NCI-H524 treated with DMSO at 0.1 percent for 48 hours (cell line): Measurements from ENCODE around the gene FES.
"Not testable (repeated sequence)": the region's sequence is repeated elsewhere in the genome, so short reads cannot be mapped to it uniquely, and the experiment has no call there.

Experiments
- DNase-seq: peaks from one replicate; lab custom pipeline; 2025; lab: John Stamatoyannopoulos, UW

Gene FES

GRCh38 chr15:90891346-90891949 lies 7.1 kb downstream of the FES start:
- no peak for DNase-seq

GRCh38 chr15:90892023-90892422 lies 7.7 kb downstream of the FES start:
- no peak for DNase-seq

- no peak for DNase-seq
These were observed 8.3 kb downstream of the FES start for GRCh38 chr15:90892498-90893174.

GRCh38 chr15:90893175-90894090 lies 9.1 kb downstream of the FES start:
- no peak for DNase-seq

- DNase-seq: peak; percentile 90
These were observed 11.3 kb downstream of the FES start for GRCh38 chr15:90895571-90896117.

GRCh38 chr15:90897131-90897655 lies 12.9 kb downstream of the FES start:
- DNase-seq: not testable (repeated sequence)

- no peak for DNase-seq
These were observed 17.1 kb downstream of the FES start for GRCh38 chr15:90901175-90902039.

- DNase-seq: peak; percentile 46
These were observed 17.9 kb downstream of the FES start for GRCh38 chr15:90902040-90902839.

- no peak for DNase-seq
These were observed 18.8 kb downstream of the FES start, which contains the start of gene MAN2A2 for GRCh38 chr15:90902840-90903732. TSS of gene MAN2A2 (plus strand) at chr15:90903302. CDS start at chr15:90904208, 906 bp downstream.

- DNase-seq: no peak
These were observed 19.6 kb downstream of the FES start for GRCh38 chr15:90903733-90904536.

- no peak for DNase-seq
These were observed 20.4 kb downstream of the FES start for GRCh38 chr15:90904746-90905145.

GRCh38 chr15:90905306-90906180 lies 21.2 kb downstream of the FES start:
- no peak for DNase-seq

- no peak for DNase-seq
These were observed 22.0 kb downstream of the FES start for GRCh38 chr15:90906181-90906849.

GRCh38 chr15:90907051-90907660 lies 22.9 kb downstream of the FES start:
- DNase-seq: no peak

GRCh38 chr15:90907838-90908507 lies 23.7 kb downstream of the FES start:
- no peak for DNase-seq

GRCh38 chr15:90909449-90909848 lies 25.1 kb downstream of the FES start:
- not testable (repeated sequence) for DNase-seq
